ENCODE measurements around the gene MED25.

DNA sequence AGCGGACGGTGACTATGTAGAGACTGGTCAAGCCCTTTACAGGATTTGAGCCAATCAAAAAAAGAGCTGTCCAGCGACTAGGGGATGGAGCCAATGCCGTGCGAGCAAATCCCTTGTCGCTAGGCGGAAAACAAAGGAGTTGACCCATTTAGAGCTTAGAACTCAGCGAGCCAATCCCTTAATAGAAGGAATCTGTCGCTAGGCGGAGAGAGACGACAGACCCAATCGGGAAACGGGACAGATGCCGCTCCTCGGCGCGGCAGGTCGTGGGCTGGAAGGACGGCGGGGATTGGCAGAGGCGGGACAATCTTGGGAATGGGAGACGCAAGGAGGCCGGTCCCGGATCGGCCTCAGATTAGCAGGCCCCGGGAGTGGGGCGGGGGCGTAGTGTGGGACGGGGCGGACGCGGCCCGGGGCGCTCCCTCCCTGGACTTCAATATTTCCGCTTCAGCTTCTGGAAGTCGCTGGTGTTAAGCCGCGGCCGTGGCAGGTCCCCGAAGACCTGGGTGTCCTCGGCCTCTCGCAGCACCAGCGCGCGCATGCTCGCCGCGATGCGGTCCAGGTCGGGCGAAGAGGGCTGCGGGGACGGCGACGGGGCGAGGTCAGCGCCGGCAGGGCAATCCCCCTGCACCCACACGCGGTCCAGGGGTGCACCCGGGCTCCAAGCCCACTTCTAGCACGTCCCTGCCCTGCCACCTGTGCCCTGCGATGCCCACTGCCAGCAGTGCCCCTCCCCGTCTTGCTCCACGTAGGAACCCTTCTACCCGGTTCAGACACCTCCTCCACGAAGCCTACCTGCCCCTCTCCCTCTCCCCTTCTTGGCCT, 51.6 kb downstream of the MED25 start:
- TF ChIP-seq, protein P1, sequence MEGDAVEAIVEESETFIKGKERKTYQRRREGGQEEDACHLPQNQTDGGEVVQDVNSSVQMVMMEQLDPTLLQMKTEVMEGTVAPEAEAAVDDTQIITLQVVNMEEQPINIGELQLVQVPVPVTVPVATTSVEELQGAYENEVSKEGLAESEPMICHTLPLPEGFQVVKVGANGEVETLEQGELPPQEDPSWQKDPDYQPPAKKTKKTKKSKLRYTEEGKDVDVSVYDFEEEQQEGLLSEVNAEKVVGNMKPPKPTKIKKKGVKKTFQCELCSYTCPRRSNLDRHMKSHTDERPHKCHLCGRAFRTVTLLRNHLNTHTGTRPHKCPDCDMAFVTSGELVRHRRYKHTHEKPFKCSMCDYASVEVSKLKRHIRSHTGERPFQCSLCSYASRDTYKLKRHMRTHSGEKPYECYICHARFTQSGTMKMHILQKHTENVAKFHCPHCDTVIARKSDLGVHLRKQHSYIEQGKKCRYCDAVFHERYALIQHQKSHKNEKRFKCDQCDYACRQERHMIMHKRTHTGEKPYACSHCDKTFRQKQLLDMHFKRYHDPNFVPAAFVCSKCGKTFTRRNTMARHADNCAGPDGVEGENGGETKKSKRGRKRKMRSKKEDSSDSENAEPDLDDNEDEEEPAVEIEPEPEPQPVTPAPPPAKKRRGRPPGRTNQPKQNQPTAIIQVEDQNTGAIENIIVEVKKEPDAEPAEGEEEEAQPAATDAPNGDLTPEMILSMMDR (IDR thresholded peaks at IDR 0.05; ENCODE audit: low read depth, low read length) = no peak
- TF ChIP-seq POLR2A (IDR thresholded peaks at IDR 0.05; ENCODE audit: extremely low read depth, insufficient read length) = peak; percentile 31
